Naive B cell (primary cell): ENCODE results near the gene CALHM2. TPM values are rescaled to one million over a fixed set of nuclear protein-coding genes. Genes with fewer than 3 reads are reported as not detected.

Experiments used
- ATAC-seq, 2 donors: fragments of 150-1000 bp; cut with Tn5 transposase; 2 replicates each; pipeline ENCODE4 v1.10.0; 2021; ENCODE audit warnings: low read depth in 2 of 2, mild to moderate bottlenecking in 2 of 2, moderate library complexity in 2 of 2
- DNase-seq: peaks from one replicate; pipeline ENCODE4 v3.0.0; 2022
- H3K27ac Mint-ChIP-seq, 6 donors: one replicate each; pipeline ENCODE4 v1.8.0; 2020 to 2022; ENCODE audit warnings: mild to moderate bottlenecking in 6 of 6, mixed read lengths in 6 of 6, moderate library complexity in 5 of 6, inconsistent platforms in 2 of 6
- H3K27me3 Mint-ChIP-seq, 3 donors: one replicate each; pipeline ENCODE4 v1.8.0; 2021 to 2022; ENCODE audit warnings: mixed read lengths in 3 of 3, mild to moderate bottlenecking in 1 of 3
- H3K36me3 Mint-ChIP-seq, 2 donors: one replicate each; pipeline ENCODE4 v1.8.0; 2020 to 2022; ENCODE audit warnings: mixed read lengths in 2 of 2, inconsistent platforms in 1 of 2, mild to moderate bottlenecking in 1 of 2
- H3K4me1 Mint-ChIP-seq, 3 donors: one replicate each; pipeline ENCODE4 v1.8.0; 2020 to 2022; ENCODE audit warnings: mixed read lengths in 3 of 3, inconsistent platforms in 1 of 3, mild to moderate bottlenecking in 1 of 3, moderate library complexity in 1 of 3
- H3K4me3 Mint-ChIP-seq, 8 donors: one replicate each; pipeline ENCODE4 v1.8.0; 2020 to 2022; ENCODE audit warnings: mild to moderate bottlenecking in 8 of 8, mixed read lengths in 8 of 8, moderate library complexity in 8 of 8, inconsistent platforms in 2 of 8
- H3K9me3 Mint-ChIP-seq, 7 donors: one replicate each; pipeline ENCODE4 v1.8.0; 2020 to 2022; ENCODE audit warnings: mixed read lengths in 7 of 7, mild to moderate bottlenecking in 5 of 7, inconsistent platforms in 2 of 7, moderate library complexity in 1 of 7
- polyA plus RNA-seq, 6 donors: library from polyadenylated mRNA; unstranded; fragments of 300-500 nt; fragmentation: Illumina TruSeq; gene quantifications; one replicate each; pipeline ENCODE4 v1.2.3, GENCODE V29; 2021; ENCODE audit warnings: low read depth in 6 of 6

The CALHM2 gene
- polyA plus RNA-seq, 6 donors from 2014 or later, result 0.39 to 2.3 (median 1.00) TPM; not detected in 1

- Mint-ChIP-seq H3K27ac (no peak overlapping the region), H3K4me1 (peaks cover 16 to 21% (median 17%) of the 10 kb centered on the region in 3 donors), H3K36me3 (peaks cover 0 to under 1% of the 10 kb centered on the region in 2 donors), H3K27me3 (peaks cover 0 to 32% (median 4%) of the 10 kb centered on the region in 3 donors), H3K4me3 (peak overlapping the region in 2 of 8 donors; percentile 44 to 84), H3K9me3 (no peaks in the 10 kb centered on the region)
- no peak for ATAC-seq
- no peak for DNase-seq
Measured at GRCh38 chr10:103454026-103454425, 1.9 kb upstream of the CALHM2 start.

DNA sequence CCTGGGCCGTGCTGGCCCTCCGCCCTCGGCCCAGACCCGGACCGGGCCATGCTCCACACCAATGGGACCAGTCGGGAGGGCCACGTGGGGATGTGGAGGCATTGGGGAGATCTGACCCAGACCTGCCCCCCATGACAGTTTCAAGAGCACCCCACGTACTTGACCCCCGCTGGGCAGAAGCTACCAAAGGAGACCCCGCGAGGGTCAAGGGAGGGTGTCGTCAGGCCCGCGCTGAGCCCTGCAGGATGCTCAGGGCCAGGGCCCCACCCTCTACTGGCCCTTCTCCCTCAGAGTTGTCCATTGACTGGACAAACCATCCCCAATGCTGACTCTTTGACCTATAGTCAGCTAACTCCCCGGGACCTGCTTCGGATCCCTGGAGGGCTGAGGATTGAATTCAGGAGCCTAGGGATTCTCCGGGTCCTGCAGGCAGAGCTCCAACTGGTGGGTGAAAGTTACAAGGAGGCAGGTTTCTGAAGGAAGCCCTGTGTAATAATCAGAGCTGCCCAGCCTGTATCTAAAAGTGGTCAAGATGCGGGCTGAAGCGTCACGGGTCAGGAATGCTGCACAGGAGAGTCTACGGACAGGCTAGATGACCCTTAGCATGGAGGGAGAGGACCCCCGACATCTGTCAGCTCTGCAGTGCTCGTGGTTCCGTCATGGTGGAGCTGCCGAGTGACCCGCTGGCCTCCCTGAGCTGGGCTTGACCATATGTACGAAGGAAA lies 498 bp upstream of the CALHM2 start:
- Mint-ChIP-seq H3K9me3 (no peaks in the 10 kb centered on the region), H3K4me1 (peaks cover 16 to 21% (median 17%) of the 10 kb centered on the region in 3 donors), H3K36me3 (peaks cover 0 to 12% of the 10 kb centered on the region in 2 donors), H3K27me3 (peaks cover 0 to 32% (median 4%) of the 10 kb centered on the region in 3 donors), H3K27ac (peak overlapping the region in 1 of 6 donors; percentile 57), H3K4me3 (peak overlapping the region; percentile 75 to 92 (median 85))
- DNase-seq, result no peak
- no peak for ATAC-seq

GRCh38 chr10:103451091-103451813 lies 918 bp downstream of the CALHM2 start:
- Mint-ChIP-seq H3K9me3 (no peaks in the 10 kb centered on the region), H3K27me3 (peaks cover 0 to 32% (median 0%) of the 10 kb centered on the region in 3 donors), H3K4me1 (peaks cover 16 to 17% (median 17%) of the 10 kb centered on the region in 3 donors), H3K4me3 (peak overlapping the region; percentile 69 to 90 (median 84)), H3K36me3 (peaks cover 0 to 15% of the 10 kb centered on the region in 2 donors), H3K27ac (peak overlapping the region in 3 of 6 donors; percentile 30 to 70 (median 52))
- peak; percentile 29 to 46 for ATAC-seq
- DNase-seq, result no peak

- peaks cover 0 to 32% (median 0%) of the 10 kb centered on the region in 3 donors for H3K27me3 Mint-ChIP-seq
- ATAC-seq (no peak), DNase-seq (no peak)
- H3K4me3 Mint-ChIP-seq, result peak overlapping the region in 1 of 8 donors; percentile 84
- H3K4me1 Mint-ChIP-seq, result peaks cover 16 to 17% (median 17%) of the 10 kb centered on the region in 3 donors
- no peaks in the 10 kb centered on the region for H3K9me3 Mint-ChIP-seq
- H3K36me3 Mint-ChIP-seq, result peaks cover under 1 to 15% of the 10 kb centered on the region in 2 donors
- peak overlapping the region in 1 of 6 donors; percentile 33 for H3K27ac Mint-ChIP-seq
Measured at GRCh38 chr10:103450201-103450695, 1.9 kb downstream of the CALHM2 start.

GRCh38 chr10:103449208-103450144 lies 2.7 kb downstream of the CALHM2 start:
- ATAC-seq, result no peak
- Mint-ChIP-seq H3K9me3 (no peaks in the 10 kb centered on the region), H3K27ac (peak overlapping the region in 1 of 6 donors; percentile 85), H3K36me3 (peaks cover 6 to 15% of the 10 kb centered on the region in 2 donors), H3K27me3 (peaks cover 0 to 32% (median 0%) of the 10 kb centered on the region in 3 donors), H3K4me1 (peaks cover 16 to 17% (median 17%) of the 10 kb centered on the region in 3 donors), H3K4me3 (peak overlapping the region in 4 of 8 donors; percentile 30 to 84 (median 62))
- no peak for DNase-seq

DNA sequence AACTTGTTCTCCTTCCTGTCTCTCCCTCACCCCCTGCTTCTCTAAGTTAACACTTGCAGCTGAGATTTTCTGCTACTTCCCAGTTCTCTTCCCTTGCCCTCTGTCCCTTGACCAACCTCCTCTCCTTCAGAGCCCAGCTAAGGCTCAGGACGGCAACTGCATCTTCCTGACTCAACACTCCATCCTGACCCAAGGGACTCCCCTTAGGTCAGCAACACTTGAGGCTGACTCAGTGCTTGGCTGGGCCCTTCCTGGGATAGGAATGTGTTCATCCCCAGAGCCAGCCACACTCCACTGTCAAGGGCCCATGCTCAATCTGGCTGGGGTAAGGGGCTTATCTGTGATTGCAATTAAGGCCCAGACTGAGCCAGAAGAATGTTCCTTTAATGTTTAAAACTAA lies 3.4 kb downstream of the CALHM2 start:
- H3K4me3 Mint-ChIP-seq, result no peak overlapping the region
- ATAC-seq (no peak), DNase-seq (no peak)
- H3K27ac Mint-ChIP-seq, result peak overlapping the region in 1 of 6 donors; percentile 17
- H3K27me3 Mint-ChIP-seq, result peaks cover 0 to 31% (median 0%) of the 10 kb centered on the region in 3 donors
- peaks cover 16 to 17% (median 17%) of the 10 kb centered on the region in 3 donors for H3K4me1 Mint-ChIP-seq
- peaks cover 13 to 18% of the 10 kb centered on the region in 2 donors for H3K36me3 Mint-ChIP-seq
- no peaks in the 10 kb centered on the region for H3K9me3 Mint-ChIP-seq

GRCh38 chr10:103447187-103447586 lies 5.0 kb downstream of the CALHM2 start:
- DNase-seq (no peak), ATAC-seq (no peak)
- no peaks in the 10 kb centered on the region for H3K9me3 Mint-ChIP-seq
- H3K4me1 Mint-ChIP-seq, result peaks cover 9 to 16% (median 10%) of the 10 kb centered on the region in 3 donors
- H3K27ac Mint-ChIP-seq, result peak overlapping the region in 1 of 6 donors; percentile 76
- peaks cover 22 to 24% of the 10 kb centered on the region in 2 donors for H3K36me3 Mint-ChIP-seq
- H3K4me3 Mint-ChIP-seq, result no peak overlapping the region
- peaks cover 0 to 16% (median 0%) of the 10 kb centered on the region in 3 donors for H3K27me3 Mint-ChIP-seq

DNA sequence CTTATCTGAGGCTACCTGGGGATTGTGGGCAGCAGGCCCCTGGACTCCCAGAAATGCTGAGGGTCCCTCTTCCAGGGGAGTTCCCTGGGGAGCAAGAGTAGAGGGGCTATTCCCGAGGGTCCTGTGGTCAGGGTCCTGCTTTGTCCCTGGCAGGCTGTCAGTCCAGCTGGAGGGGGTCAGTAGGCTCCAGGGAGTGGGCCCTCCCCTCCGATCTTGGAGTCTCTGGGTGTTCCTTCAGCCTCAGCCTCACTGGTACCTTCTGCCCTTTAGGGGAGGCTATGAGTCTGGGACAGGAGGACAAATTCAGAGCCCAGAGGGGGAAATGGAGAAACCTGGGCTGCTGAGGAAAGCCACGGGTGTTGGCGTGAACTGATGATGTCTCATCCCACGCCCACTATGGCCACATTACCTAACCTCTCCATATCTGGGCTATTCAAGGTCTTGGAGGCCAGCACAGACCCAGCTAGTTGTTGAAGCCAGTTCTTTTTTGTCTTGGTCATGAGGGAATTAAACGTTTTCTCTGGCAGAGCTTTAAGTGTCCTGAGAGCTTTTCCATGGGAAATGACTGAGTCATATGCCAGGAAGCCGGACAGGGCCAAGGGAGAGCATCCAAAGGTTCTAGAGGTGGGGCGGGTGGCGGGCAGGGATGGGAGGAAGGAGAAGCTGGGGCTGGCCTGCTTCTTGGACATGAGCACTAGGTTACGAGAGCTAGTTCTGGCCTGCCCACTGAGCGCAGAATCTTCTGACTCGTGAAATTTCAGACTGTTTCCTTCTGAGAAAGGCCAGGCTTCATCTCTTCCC lies 6.2 kb downstream of the CALHM2 start:
- Mint-ChIP-seq H3K27ac (peak overlapping the region in 2 of 6 donors; percentile 15 to 38), H3K4me3 (no peak overlapping the region), H3K4me1 (peaks cover 3 to 9% (median 6%) of the 10 kb centered on the region in 3 donors), H3K36me3 (peaks cover 22 to 24% of the 10 kb centered on the region in 2 donors), H3K9me3 (no peaks in the 10 kb centered on the region), H3K27me3 (peaks cover 0 to 8% (median 0%) of the 10 kb centered on the region in 3 donors)
- ATAC-seq (no peak), DNase-seq (no peak)

GRCh38 chr10:103445366-103445765 lies 6.8 kb downstream of the CALHM2 start:
- ATAC-seq (no peak), DNase-seq (no peak)
- Mint-ChIP-seq H3K4me3 (no peak overlapping the region), H3K36me3 (peaks cover 22 to 27% of the 10 kb centered on the region in 2 donors), H3K27ac (no peak overlapping the region), H3K9me3 (no peaks in the 10 kb centered on the region), H3K4me1 (peaks cover 0 to 9% (median 0%) of the 10 kb centered on the region in 3 donors), H3K27me3 (peaks cover 0 to 4% (median 0%) of the 10 kb centered on the region in 3 donors)

DNA sequence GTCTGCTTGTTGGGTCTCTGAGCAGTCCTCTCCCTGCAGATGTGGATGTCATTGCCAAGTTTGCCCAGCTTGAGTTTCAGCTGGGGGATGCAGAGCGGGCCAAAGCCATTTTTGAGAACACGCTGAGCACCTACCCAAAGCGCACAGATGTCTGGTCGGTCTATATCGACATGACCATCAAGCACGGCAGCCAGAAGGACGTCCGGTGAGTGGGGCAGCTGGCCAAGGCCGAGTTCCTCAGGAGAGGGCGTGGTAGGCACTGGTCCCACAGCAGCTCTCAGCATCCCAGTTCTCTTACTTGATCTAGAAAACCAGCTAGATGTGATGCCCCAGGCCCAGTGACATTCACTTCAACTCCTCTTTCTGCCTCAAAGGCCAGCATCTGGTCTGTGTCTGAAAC lies 7.7 kb downstream of the CALHM2 start:
- Mint-ChIP-seq H3K27me3 (peaks cover 0 to 1% (median 0%) of the 10 kb centered on the region in 3 donors), H3K27ac (peak overlapping the region in 1 of 6 donors; percentile 85), H3K4me3 (no peak overlapping the region), H3K36me3 (peaks cover 26 to 36% of the 10 kb centered on the region in 2 donors), H3K4me1 (peaks cover 0 to 4% (median 0%) of the 10 kb centered on the region in 3 donors), H3K9me3 (no peaks in the 10 kb centered on the region)
- ATAC-seq (no peak), DNase-seq (no peak)

GRCh38 chr10:103443475-103444185 lies 8.5 kb downstream of the CALHM2 start:
- ATAC-seq (no peak), DNase-seq (no peak)
- no peaks in the 10 kb centered on the region for H3K27me3 Mint-ChIP-seq
- H3K4me1 Mint-ChIP-seq, result no peaks in the 10 kb centered on the region
- no peak overlapping the region for H3K4me3 Mint-ChIP-seq
- H3K36me3 Mint-ChIP-seq, result peaks cover 29 to 34% of the 10 kb centered on the region in 2 donors
- peak overlapping the region in 1 of 6 donors; percentile 36 for H3K27ac Mint-ChIP-seq
- no peaks in the 10 kb centered on the region for H3K9me3 Mint-ChIP-seq
